HepG2 (cell line): ENCODE results near the gene DOCK4. TPM values are rescaled to one million over a fixed set of nuclear protein-coding genes. Genes with fewer than 3 reads are reported as not detected.

ENCODE experiments used
- BHLHE40 ChIP-seq: IDR thresholded peaks from 2 replicates; pipeline ENCODE4 v1.6.1; 2011; ENCODE audit warnings: low read length, improper control_type of control experiment
- CAMTA2 ChIP-seq: sonication (generic); formaldehyde crosslinking; IDR thresholded peaks from 2 replicates; pipeline ENCODE4 v1.4.0; 2020; ENCODE audit warnings: mild to moderate bottlenecking, missing genetic modification reagents, borderline replicate concordance
- CREB1 ChIP-seq, 2 experiments: fragments of 450-650 bp in 1 of 2; IDR thresholded peaks; 2 replicates each; pipeline ENCODE4 v1.6.1; 2016 to 2017; ENCODE audit warnings: control low read depth in 1 of 2, mild to moderate bottlenecking in 1 of 2, missing compliant biosample characterization in 1 of 2, missing genetic modification characterization in 1 of 2
- KAT8 ChIP-seq: IDR thresholded peaks from 2 replicates; pipeline ENCODE4 v1.6.1; 2016; ENCODE audit warnings: missing genetic modification reagents, missing compliant biosample characterization
- MLLT10 ChIP-seq: sonication (generic); formaldehyde crosslinking; IDR thresholded peaks from 2 replicates; pipeline ENCODE4 v1.4.0; 2020; ENCODE audit warnings: missing genetic modification reagents
- MTF1 ChIP-seq: sonication (generic); formaldehyde crosslinking; IDR thresholded peaks from 2 replicates; pipeline ENCODE4 v1.5.0; 2020; ENCODE audit warnings: missing genetic modification reagents
- MTF2 ChIP-seq: sonication (generic); formaldehyde crosslinking; IDR thresholded peaks from 2 replicates; pipeline ENCODE4 v1.5.0; 2020; ENCODE audit warnings: missing genetic modification reagents, borderline replicate concordance
- NR2C2 ChIP-seq: sonication (generic); formaldehyde crosslinking; IDR thresholded peaks from 2 replicates; pipeline ENCODE4 v1.4.0; 2020; ENCODE audit warnings: missing genetic modification reagents, mild to moderate bottlenecking, moderate library complexity, borderline replicate concordance
- PITX1 ChIP-seq: sonication (generic); formaldehyde crosslinking; IDR thresholded peaks from 2 replicates; pipeline ENCODE4 v1.5.1; 2020; ENCODE audit warnings: mild to moderate bottlenecking, missing genetic modification reagents
- RFX3 ChIP-seq: IDR thresholded peaks from 2 replicates; pipeline ENCODE4 v1.6.1; 2016; ENCODE audit warnings: missing biosample characterization, missing genetic modification reagents
- RFX5 ChIP-seq: IDR thresholded peaks from 2 replicates; pipeline ENCODE4 v1.6.1; 2011; ENCODE audit warnings: low read depth, low read length, improper control_type of control experiment
- TBX2 ChIP-seq: sonication (generic); formaldehyde crosslinking; IDR thresholded peaks from 2 replicates; pipeline ENCODE4 v1.5.0; 2020; ENCODE audit warnings: missing genetic modification reagents, mild to moderate bottlenecking, borderline replicate concordance
- WIZ ChIP-seq: sonication (generic); formaldehyde crosslinking; IDR thresholded peaks from 2 replicates; pipeline ENCODE4 v1.5.1; 2020; ENCODE audit warnings: mild to moderate bottlenecking, missing genetic modification reagents
- ZNF329 ChIP-seq: sonication (generic); formaldehyde crosslinking; IDR thresholded peaks from 2 replicates; pipeline ENCODE4 v1.9.0; 2021; ENCODE audit warnings: low read depth, mild to moderate bottlenecking, missing genetic modification reagents
- ZNF552 ChIP-seq: sonication (generic); formaldehyde crosslinking; IDR thresholded peaks from 2 replicates; pipeline ENCODE4 v1.9.0; 2022; ENCODE audit warnings: missing genetic modification reagents, mild to moderate bottlenecking, borderline replicate concordance
- ZNF570 ChIP-seq: sonication (generic); formaldehyde crosslinking; IDR thresholded peaks from 2 replicates; pipeline ENCODE4 v1.4.0; 2020; ENCODE audit warnings: mild to moderate bottlenecking, missing genetic modification reagents, borderline replicate concordance
- ZNF678 ChIP-seq: sonication (generic); formaldehyde crosslinking; IDR thresholded peaks from 2 replicates; pipeline ENCODE4 v1.4.0; 2020; ENCODE audit warnings: mild to moderate bottlenecking, missing genetic modification reagents
- polyA plus RNA-seq, 8 experiments: library from polyadenylated mRNA; depleted of rRNA in 3 of 8; stranded (reverse) in 7 of 8; unstranded in 1 of 8; fragments of >200 nt; fragmentation: Illumina TruSeq in 4 of 8; extraction: Trizol in 4 of 8; gene quantifications; 2 replicates each; pipeline versions ENCODE4 v1.2.1 to v1.2.3, GENCODE V29; 2011 to 2016; ENCODE audit warnings: low read depth in 4 of 8, missing spikeins in 1 of 8, mixed read lengths in 1 of 8; ENCODE audit not compliant: insufficient read depth in 1 of 8
- total RNA-seq, 5 experiments: library from RNA; depleted of rRNA; stranded (reverse); fragments of >200 nt; fragmentation: Illumina TruSeq; extraction: Trizol; gene quantifications; 2 replicates each; pipeline ENCODE4 v1.2.3, GENCODE V29; 2016; ENCODE audit warnings: low read depth in 1 of 5
- TF ChIP-seq, protein P1 (sequence below), 2 experiments: sonication (generic) in 1 of 2; formaldehyde crosslinking in 1 of 2; IDR thresholded peaks; 2 replicates each; pipeline versions ENCODE4 v1.4.0 to v1.6.1; 2016 to 2020; ENCODE audit warnings: borderline replicate concordance in 1 of 2, low read depth in 1 of 2, mild to moderate bottlenecking in 1 of 2, missing genetic modification reagents in 1 of 2
- TF ChIP-seq, protein P2 (sequence below): sonication (generic); formaldehyde crosslinking; IDR thresholded peaks from 2 replicates; pipeline ENCODE4 v1.5.0; 2020; ENCODE audit warnings: missing genetic modification reagents
- TF ChIP-seq, protein P3 (sequence below): sonication (generic); formaldehyde crosslinking; IDR thresholded peaks from 2 replicates; pipeline ENCODE4 v1.5.0; 2020; ENCODE audit warnings: mild to moderate bottlenecking, missing genetic modification reagents, borderline replicate concordance

DOCK4 gene
- total and polyA plus RNA-seq, 2 of the 13 experiments (the other 11 are each of a cell fraction or from before 2014, with no cell fraction given): 13.5 to 17.4 TPM

DNA sequence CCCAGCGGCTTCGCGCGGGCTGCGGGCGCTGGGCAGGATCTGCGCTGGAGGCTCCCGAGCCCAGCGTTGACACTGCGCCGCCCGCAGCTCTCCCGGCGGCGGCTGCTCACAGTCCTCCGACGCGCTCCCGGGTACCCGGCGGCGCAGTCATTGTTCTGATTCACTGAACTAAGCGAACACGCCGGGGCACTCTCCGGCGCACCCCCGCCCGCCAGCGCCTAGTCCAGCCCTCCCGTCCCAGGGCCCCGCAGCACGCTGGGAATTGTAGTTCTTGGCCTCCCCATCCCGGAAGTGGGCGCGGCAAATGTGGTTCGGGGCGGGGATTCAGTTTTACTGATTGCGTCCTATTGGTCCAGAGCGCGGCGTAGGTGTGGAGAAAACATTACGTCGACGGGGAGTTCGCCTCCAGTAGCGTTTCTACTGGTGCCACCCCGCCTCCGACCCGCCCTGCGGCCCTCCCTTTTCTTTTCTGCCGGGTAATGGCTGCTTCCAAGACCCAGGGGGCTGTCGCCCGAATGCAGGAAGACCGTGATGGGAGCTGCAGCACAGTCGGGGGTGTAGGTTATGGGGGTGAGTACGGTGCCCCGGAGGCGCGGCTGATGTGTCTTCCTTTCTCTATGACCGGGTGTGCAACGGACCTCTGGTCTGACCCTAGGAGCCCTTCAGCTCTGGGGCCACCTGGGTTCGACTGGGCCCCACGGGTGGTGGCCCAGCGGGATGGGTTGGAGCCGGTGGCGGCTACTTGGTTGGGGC, at the start of gene DOCK4, which contains the start of gene ZNF277 (continued):
- TF ChIP-seq CREB1 (IDR thresholded peaks at IDR 0.05) (peak; percentile 84), CREB1 (CRISPR knock-in tag; IDR thresholded peaks at IDR 0.05) (peak; percentile 95), ZNF678 (CRISPR knock-in tag) (0 out of 2 replicates have a peak, but pooled peaks have one; percentile 55), MLLT10 (no peak), ZNF329 (CRISPR knock-in tag) (no peak), ZNF570 (CRISPR knock-in tag) (no peak), KAT8 (CRISPR knock-in tag) (peak; percentile 59), MTF1 (0 out of 2 replicates have a peak, but pooled peaks have one; percentile 25), ZNF552 (no peak), BHLHE40 (peak; percentile 65; the same call in 1 of the 2 replicates), WIZ (CRISPR knock-in tag) (no peak), CAMTA2 (CRISPR knock-in tag) (no peak), TBX2 (CRISPR knock-in tag) (peak; percentile 86), NR2C2 (CRISPR knock-in tag) (peak; percentile 67), RFX3 (CRISPR knock-in tag) (no peak), RFX5 (no peak), PITX1 (CRISPR knock-in tag) (no peak), MTF2 (CRISPR knock-in tag) (no peak)
- TF ChIP-seq, protein P1, sequence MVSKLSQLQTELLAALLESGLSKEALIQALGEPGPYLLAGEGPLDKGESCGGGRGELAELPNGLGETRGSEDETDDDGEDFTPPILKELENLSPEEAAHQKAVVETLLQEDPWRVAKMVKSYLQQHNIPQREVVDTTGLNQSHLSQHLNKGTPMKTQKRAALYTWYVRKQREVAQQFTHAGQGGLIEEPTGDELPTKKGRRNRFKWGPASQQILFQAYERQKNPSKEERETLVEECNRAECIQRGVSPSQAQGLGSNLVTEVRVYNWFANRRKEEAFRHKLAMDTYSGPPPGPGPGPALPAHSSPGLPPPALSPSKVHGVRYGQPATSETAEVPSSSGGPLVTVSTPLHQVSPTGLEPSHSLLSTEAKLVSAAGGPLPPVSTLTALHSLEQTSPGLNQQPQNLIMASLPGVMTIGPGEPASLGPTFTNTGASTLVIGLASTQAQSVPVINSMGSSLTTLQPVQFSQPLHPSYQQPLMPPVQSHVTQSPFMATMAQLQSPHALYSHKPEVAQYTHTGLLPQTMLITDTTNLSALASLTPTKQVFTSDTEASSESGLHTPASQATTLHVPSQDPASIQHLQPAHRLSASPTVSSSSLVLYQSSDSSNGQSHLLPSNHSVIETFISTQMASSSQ (IDR thresholded peaks at IDR 0.05; ENCODE audit: low read depth): 0 out of 2 replicates have a peak, but pooled peaks have one; percentile 23
- TF ChIP-seq, protein P1 (CRISPR knock-in tag; IDR thresholded peaks at IDR 0.05; ENCODE audit: borderline replicate concordance): peak; percentile 33; the same call in 1 of the 2 replicates
- TF ChIP-seq, protein P2, sequence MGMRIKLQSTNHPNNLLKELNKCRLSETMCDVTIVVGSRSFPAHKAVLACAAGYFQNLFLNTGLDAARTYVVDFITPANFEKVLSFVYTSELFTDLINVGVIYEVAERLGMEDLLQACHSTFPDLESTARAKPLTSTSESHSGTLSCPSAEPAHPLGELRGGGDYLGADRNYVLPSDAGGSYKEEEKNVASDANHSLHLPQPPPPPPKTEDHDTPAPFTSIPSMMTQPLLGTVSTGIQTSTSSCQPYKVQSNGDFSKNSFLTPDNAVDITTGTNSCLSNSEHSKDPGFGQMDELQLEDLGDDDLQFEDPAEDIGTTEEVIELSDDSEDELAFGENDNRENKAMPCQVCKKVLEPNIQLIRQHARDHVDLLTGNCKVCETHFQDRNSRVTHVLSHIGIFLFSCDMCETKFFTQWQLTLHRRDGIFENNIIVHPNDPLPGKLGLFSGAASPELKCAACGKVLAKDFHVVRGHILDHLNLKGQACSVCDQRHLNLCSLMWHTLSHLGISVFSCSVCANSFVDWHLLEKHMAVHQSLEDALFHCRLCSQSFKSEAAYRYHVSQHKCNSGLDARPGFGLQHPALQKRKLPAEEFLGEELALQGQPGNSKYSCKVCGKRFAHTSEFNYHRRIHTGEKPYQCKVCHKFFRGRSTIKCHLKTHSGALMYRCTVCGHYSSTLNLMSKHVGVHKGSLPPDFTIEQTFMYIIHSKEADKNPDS (CRISPR knock-in tag): no peak
- TF ChIP-seq, protein P3, sequence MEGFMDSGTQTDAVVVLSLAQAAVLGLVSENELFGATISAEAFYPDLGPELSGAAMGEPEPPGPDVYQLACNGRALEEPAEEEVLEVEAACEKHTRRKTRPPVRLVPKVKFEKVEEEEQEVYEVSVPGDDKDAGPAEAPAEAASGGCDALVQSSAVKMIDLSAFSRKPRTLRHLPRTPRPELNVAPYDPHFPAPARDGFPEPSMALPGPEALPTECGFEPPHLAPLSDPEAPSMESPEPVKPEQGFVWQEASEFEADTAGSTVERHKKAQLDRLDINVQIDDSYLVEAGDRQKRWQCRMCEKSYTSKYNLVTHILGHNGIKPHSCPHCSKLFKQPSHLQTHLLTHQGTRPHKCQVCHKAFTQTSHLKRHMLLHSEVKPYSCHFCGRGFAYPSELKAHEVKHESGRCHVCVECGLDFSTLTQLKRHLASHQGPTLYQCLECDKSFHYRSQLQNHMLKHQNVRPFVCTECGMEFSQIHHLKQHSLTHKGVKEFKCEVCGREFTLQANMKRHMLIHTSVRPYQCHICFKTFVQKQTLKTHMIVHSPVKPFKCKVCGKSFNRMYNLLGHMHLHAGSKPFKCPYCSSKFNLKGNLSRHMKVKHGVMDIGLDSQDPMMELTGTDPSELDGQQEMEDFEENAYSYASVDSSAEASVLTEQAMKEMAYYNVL: no peak
